IPS-NIHi7 (cell line): Measurements from ENCODE around the gene NFATC3.

Source experiments
- DNase-seq: peaks from one replicate; pipeline ENCODE4 v3.0.0; 2012; ENCODE audit warnings: mixed read lengths; ENCODE audit errors: extremely low spot score

The NFATC3 gene

DNA sequence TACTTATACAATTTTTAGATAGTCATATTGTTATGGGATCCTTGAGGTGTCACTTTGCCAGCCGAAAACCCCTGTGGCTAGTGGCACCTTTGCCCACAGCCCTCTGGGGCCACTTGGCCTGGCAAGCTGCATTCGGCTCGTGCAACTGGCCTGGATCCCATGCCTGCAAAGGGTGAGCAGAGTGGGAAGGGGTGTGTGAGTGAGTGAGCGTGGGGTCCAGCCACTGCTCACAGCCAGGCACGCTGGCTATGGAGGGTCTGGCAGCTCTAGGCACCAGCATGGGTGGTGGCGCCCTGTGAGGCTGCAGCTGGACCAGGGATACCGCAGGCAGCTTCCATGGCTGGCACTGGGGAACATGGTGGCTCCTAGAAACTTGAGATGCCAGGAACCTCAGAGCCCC lies 101.7 kb downstream of the NFATC3 start:
- no peak for DNase-seq

DNA sequence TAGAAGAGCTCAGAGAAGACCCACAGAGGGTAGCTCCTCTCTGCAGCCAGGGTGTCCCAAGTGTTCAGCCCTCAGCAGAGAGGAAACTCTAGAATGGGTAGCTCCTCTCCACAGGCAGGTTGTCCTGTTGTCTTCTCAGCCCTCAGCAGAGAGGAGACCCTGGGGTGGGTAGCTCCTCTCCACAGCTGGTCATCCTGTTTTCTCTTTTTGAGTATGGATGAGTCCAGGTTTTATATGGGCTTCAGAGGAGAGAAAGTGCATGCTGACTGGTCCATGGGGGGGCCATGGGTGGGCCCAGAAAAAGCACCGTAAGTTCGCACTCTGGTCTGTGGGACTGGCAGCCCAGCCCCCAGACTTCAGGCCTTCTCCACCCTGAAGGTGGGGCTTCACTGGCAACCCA lies 102.3 kb downstream of the NFATC3 start:
- DNase-seq: no peak

DNA sequence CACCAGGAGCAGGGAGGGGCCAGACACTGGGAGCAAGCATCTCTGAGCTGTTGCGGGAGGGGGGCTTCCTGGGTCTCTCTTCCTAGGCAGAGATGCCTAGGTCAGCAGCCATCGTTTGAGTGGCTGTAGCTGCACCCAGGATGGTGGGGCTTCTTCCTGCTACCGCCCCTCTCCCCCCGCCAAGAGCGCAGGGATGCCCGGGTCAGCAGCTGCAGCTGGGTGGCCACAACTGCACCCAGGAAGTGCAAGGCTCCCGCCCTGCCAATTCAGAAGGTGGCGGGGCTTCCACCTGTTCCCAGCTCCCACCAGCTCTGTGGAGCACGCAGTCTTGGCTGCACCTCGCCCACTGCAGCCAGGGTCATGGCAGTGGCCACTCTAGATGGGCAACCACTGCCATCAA lies 103.0 kb downstream of the NFATC3 start:
- DNase-seq: no peak

DNA sequence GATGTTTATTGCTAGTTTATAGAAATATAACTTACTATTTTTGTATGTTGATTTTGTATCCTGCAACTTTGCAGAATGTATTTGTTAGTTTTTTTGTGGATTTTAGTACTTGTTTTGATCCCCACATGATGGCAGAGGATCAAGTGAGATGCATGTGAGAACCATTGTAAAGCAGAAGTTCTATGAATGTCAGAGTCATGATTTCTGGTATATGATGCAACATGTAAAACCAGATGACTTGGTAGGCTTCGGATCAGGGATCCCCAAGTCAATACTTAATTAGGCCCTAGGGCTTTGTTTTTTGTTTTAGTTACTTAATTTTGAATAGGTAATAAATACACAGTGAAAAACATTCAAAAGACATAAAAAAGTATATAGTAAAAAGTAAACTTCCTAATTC lies 104.9 kb downstream of the NFATC3 start:
- DNase-seq: no peak

DNA sequence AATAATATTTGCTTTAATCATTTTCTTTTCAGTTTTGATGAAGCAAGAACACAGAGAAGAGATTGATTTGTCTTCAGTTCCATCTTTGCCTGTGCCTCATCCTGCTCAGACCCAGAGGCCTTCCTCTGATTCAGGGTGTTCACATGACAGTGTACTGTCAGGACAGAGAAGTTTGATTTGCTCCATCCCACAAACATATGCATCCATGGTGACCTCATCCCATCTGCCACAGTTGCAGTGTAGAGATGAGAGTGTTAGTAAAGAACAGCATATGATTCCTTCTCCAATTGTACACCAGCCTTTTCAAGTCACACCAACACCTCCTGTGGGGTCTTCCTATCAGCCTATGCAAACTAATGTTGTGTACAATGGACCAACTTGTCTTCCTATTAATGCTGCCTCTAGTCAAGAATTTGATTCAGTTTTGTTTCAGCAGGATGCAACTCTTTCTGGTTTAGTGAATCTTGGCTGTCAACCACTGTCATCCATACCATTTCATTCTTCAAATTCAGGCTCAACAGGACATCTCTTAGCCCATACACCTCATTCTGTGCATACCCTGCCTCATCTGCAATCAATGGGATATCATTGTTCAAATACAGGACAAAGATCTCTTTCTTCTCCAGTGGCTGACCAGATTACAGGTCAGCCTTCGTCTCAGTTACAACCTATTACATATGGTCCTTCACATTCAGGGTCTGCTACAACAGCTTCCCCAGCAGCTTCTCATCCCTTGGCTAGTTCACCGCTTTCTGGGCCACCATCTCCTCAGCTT lies 105.8 kb downstream of the NFATC3 start:
- DNase-seq: no peak

DNA sequence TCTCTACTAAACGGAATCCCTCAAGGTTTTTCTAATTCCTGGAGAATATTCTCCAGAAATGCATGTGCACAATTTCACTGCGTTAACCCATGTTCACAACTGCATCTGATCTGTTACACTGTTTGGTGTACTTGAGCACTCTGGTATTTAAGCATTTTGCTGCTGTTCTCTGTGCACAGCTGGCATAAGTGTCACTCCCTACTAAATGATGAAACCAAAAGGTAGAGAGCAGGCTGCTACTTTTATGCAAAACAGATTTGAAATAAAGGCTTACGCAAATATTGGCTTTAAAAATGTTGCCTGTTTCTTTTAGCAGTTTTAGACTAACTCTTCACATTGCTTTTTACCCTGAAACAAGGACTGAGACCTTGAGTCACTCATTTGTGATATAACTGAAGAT lies 109.1 kb downstream of the NFATC3 start:
- DNase-seq: no peak

DNA sequence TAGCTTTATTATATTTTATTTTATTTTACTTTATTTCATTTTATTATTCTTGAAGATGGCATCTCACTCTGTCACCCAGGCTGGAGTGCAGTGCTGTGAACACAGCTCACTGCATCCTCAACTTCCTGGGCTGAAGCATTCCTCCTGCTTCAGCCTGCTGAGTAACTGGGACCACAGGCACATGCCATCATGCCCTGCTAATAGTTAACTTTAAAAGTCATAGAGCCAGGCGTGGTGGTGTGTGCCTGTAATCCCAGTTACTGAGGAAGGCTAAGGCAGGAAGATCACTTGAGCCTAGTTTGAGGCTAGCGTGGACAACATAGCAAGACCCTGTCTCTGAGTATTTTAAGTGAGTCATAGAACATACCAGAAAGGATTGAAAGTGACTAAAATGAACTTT lies 112.1 kb downstream of the NFATC3 start:
- no peak for DNase-seq

DNA sequence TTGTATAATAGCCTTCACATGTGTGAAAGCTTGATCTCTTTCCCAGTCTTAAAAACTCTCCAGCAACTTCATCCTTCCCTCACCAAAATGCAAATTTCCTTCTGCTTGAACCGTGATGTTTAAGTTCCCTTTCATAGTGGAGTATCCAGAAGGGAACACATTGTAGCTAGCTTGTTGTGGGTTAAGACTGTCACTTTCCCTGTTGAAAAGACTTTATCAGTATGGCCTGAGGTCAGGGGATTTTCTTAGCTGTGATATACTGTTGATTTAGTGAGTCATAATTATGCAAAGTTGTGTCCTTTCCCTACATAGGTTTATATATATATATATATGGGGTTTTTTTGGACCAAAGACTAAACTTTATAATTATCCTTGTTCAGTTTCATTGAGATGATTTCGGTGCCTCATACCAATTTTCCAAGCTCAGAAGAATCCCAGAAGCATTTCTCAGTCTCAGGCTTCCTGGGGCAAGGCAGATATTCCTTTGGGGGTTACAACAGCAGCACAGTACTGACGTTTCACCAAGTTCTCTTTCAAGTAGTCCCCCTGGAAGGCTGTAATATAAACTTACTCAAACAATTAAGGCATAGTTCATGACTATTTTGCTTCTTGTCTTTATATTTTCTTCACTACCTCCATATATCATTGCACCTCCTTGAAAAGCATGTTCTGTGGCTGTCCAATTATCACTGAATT lies 115.1 kb downstream of the NFATC3 start:
- DNase-seq: no peak

DNA sequence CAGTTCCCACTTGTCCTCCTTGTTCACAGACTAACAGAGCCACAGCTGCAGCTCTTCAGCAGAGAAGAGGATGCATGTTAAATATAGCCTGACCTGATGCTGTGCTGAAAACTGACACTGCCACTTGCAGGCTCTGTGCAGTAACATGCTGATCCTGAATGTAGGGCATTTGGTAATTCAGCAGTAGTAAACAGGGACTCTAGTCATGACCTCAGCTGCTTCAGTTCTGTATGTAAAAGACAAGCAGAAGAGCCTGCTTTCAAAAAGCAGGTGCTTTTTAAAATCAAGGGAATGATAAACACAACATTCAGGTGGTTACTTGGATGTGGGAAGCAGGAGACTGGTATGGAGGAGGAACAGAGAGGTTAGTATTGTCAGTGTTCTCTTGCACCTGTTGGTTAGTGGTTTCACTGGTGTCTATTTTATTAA lies 116.9 kb downstream of the NFATC3 start:
- DNase-seq: no peak

DNA sequence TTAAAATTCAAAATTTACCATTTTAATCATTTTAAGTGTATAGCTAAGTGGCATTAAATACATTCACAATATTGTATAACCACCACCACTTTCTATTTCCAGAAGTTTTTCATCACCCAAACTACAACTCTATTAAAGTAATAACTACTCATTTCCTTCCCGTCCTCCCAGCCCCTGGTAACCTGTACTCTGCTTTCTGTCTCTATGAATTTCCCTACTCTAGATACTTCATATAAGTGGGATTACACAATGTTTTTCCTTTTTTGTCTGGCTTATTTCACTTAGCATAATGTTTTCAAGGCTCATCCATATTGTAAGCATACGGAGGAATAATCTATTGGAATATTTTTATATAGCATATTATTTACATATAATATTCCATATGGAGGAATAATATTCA lies 121.1 kb downstream of the NFATC3 start:
- no peak for DNase-seq

DNA sequence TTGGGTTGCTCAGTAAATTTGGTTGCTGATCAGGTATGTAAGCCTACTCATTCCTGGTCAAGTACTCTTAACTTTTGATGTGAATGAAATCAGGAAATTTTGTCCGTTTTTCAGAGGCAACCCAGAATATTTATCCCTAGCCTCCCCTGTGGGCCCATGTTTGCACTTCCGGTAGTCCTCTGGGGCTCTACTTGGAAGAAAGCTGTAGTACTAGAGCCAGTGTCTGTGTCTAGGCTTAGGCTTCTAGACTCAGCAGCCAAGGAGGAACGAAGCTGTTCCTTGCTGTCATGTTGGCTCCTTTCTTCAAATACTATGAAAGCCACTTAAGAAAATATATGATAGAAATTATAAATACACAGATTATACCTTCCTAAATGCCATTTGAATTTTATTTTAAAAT lies 129.6 kb downstream of the NFATC3 start:
- DNase-seq: no peak

DNA sequence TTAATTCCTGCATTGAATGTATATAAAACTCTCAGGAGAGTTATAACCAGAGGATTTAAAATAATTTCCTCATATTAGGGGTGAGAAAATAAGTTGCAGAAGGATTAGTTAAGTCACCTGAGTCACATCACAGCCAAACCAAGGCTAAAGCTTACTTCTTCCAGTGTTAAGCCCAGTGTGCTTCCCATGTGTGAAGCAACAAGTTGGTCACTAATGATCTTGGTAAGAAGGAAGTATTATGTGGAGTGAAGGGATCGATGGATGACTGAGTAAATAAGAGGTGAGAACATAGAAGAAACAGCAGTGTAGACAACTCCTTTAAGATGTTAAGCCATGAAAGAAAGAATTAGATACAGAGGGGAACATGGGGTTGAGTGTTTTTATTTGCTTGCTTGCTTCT lies 130.1 kb downstream of the NFATC3 start:
- no peak for DNase-seq

DNA sequence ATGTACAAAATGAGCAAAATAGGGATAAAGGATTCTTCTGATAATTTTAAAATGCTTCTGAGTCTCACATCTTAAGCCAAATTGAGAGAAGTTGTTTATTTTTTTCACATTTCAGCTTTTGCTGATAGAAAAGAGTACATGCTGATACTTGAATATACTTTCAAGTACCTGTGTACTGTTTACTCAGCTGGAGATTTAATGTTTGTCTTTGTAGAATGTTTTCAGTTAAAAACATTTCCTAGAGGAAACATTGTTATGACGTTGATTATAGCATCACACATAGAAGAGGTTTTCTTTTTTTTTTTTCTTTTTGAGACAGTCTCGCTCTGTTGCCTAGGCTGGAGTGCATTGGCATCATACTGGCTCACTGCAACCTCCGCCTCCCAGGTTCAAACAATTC lies 131.1 kb downstream of the NFATC3 start:
- DNase-seq: no peak

DNA sequence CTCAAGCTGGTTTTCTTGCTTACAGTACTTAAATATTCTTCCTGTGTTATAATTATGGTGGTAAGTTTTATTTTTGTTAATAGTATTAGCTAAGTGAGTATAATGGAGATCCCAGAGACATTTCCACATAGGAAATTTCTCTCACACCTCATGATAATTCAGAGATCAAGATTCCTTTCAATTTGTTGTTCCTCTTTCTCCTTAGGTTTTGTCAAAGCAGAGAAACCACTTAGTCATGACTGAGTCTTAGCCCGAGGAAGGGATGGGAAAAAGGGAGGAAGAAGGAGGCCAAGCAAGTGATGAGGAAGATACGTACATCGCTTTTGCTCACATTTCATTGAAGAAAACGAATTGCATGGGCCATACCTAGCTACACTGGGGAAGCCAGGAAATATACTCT lies 132.3 kb downstream of the NFATC3 start:
- no peak for DNase-seq

DNA sequence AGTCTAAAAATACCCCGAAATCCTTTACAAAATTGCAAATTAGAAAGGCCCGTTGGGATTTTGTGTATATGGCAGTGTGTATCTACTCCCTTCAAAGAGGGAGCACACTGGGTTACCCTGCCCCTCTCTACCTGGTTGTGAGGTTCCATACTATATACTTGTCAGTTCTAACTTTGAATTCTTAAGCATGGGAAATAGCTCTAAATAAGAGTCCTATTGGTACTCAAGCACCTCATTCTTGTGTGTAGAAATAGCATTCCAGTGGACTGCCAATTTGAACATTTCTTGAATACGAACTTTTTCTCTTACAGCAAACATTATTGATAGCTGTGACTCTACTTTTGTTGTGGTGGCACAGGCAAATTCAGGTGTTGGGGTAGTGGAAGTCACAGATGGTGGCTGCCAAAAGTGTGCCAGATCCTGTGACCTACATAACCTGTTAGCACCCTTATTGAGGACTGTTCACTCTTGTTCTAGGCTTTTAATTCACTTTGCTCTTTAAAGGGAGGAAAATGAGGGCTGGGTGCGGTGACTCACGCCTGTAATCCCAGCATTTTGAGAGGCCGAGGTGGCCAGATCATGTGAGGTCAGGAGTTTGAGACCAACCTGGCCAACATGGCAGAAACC lies 134.7 kb downstream of the NFATC3 start:
- no peak for DNase-seq

DNA sequence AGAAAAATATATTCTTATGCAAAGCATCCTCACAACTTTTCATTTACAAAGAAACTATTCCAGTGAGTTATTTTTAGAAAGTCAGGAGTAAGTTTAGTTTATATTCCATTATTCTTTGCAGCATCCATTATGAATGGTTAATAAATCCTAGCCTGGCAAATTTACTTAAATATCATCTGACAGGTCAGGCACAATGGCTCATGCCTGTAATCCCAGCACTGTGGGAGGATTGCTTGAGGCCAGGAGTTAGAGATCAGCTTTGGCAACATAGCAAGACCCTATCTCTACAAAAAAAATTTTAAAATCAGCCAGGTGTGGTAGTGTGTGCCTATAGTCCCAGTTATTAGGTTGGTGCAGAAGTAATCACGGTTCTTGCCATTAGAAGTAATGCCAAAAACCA lies 137.9 kb downstream of the NFATC3 start:
- no peak for DNase-seq

DNA sequence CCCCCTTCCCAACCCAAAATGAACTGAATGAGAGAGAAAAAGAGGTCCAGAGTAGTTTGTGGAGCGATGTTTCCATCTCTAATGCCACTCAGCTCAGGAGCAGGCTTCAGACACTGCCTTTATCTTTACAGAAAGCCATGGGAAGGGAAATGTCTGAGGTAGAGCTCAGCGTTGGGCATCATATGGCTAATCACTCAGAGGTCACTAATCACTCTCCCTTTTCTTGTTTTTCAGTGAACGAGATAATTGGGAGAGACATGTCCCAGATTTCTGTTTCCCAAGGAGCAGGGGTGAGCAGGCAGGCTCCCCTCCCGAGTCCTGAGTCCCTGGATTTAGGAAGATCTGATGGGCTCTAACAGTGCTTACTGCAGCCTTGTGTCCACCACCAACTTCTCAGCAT lies 140.9 kb downstream of the NFATC3 start:
- no peak for DNase-seq

DNA sequence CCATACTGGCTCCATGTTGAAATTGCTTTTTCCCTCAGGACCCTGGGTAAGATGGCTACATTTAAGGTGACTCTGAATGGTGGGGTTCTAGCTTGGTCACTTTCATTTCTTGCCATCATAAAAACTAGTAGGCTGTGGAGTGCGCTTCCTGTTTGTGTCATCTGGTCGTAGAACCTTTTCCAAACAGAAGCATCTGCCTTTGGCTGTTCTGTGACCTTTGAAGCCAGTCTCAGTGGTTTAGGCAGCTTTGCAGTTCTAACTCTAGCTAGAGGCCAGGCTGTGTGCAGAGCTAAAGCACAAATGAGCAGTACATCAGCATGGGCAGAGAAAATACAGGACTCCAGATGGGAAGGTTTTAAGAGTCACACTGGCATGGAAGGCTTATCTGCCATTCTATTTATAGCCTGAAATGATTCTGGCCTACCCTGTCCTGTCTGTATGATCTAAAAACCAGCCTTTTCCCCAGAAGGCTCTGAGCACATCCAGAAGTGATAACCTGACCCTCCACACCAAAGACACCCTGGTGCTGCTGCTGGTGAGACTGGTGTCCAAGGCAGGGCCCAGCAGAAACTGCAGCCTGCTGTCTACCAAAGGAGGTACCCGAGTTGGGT lies 142.1 kb downstream of the NFATC3 start:
- no peak for DNase-seq

DNA sequence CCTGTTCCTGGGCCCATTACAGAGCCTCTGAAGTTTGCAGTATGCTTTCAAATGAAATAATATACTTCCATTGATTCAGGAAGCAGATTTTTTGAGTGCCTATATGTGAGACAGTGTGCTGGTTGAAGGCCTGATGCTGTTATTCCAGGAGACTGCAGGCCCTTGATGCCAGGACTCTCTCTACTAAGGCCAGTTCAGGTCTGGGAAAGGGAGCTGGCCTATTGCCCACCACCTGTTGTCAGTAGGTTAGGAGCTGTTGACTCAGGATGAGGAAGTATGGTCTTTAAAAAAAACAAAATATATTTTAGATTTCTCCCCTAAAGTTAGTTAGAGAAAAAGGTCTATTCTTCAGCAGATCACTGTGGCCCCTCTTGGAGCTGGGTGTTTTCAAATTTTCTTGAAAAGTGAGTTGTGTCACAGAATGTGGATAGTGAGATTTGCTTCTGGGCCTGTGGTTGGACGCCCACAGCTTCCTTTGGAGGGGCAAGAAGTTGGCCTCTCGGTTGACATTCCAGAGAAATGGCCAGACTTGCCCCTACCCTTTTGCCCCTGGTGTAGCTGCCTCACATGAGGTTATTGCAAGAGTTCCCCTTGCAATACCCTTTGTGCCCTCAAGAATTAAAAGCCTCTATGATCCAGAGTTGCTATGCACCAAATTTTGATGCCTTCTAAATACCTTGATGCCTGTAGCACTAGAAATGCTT lies 142.8 kb downstream of the NFATC3 start:
- DNase-seq: no peak

DNA sequence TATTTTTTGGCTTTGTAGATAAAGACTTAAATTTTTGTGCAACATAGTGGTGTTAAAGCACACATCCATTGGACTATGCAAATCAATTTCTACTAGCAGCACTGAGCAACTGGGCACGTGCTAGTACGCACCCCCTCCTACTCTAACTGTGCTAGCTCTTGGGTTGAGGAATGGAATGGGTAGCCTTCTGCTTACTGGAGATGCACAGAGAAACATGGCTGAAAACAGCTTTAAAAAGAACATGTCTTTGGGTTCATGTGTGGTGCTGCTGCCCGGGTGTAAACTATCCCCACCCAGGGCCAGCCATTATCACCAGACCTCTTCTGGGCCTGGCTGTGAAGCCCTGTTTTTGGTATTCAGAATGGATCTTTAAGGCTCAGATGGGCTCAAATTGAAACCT lies 143.5 kb downstream of the NFATC3 start:
- no peak for DNase-seq

DNA sequence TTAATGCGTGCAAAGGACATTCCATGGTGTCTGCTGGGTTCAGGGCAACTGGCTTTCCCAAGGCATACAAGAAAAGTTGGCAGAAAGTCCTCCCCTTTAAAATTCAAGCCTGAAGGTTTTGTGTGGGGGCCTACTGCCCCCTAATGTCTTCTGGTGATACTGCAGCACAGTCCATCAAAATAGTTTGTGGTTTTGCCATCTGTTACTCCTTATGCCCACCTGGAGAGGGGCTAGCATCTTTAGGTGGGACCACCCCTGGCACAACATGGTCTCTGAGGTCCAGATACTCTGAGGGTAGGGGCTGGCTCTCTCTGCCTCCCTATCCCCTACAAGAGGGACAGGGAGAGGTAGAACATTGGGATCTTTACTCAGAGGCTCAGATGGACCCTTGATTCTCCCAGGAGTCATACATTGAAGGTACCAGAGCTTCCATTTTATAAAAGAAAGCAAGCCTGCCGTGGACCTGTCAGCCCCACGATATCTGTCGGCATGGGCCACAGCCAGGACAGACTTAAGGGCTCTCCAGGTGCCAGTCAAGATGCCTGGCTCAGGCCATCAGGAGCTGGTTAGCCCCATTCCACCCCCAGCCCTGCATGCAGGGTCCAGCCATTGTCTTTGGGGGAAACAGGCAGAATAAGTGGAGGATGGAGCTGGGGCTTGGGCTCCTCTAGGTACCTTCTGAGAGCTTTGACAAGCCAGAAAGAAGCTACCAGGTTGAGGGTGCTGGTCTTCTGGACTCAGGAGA lies 144.4 kb downstream of the NFATC3 start:
- peak; percentile 75 for DNase-seq
